ENCODE measurements around the gene NT5C. TPM values are rescaled to one million over a fixed set of nuclear protein-coding genes. Genes with fewer than 3 reads are reported as not detected.
"Not testable (repeated sequence)": the region's sequence is repeated elsewhere in the genome, so short reads cannot be mapped to it uniquely, and the experiment has no call there.

NT5C gene
- total RNA-seq, 2 experiments from 2014 or later, result 14.1 to 16.1 TPM

DNA sequence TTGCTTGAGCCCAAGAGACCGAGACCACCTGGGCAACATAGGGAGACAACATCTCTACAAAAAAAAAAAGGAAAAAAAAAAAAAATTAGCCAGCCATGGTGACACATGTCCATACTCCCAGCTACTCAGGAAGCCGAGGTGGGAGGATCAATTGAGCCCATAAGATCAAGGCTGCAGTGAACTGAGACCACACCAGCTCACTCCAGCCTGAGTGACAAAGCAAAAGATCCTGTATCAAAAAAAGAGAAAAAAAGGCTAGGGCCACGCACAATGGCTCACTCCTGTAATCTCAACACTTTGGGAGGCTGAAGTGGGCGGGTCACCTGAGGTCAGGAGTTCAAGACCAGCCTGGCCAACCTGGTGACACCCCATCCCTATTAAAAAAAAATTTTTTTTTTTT is 37.5 kb upstream of the NT5C start:
- ATAC-seq (ENCODE audit: poor library complexity) (no peak), DNase-seq (no peak)
- TF ChIP-seq, protein P1, sequence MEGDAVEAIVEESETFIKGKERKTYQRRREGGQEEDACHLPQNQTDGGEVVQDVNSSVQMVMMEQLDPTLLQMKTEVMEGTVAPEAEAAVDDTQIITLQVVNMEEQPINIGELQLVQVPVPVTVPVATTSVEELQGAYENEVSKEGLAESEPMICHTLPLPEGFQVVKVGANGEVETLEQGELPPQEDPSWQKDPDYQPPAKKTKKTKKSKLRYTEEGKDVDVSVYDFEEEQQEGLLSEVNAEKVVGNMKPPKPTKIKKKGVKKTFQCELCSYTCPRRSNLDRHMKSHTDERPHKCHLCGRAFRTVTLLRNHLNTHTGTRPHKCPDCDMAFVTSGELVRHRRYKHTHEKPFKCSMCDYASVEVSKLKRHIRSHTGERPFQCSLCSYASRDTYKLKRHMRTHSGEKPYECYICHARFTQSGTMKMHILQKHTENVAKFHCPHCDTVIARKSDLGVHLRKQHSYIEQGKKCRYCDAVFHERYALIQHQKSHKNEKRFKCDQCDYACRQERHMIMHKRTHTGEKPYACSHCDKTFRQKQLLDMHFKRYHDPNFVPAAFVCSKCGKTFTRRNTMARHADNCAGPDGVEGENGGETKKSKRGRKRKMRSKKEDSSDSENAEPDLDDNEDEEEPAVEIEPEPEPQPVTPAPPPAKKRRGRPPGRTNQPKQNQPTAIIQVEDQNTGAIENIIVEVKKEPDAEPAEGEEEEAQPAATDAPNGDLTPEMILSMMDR (IDR thresholded peaks at IDR 0.05), result no peak
- no peak overlapping the region for H3K4me3 ChIP-seq (ENCODE audit: low read length)
- Mint-ChIP-seq H3K36me3 (ENCODE audit: low read depth) (peaks cover 56% of the 10 kb centered on the region), H3K27ac (no peak overlapping the region), H3K4me1 (ENCODE audit: low read depth) (peaks cover 13% of the 10 kb centered on the region), H3K27me3 (no peaks in the 10 kb centered on the region), H3K9me3 (no peaks in the 10 kb centered on the region), H3K4me3 (no peak overlapping the region)
- CTCF ChIA-PET, result interaction anchor here (1.2 kb wide), 1 partner anchor 55 kb away, joined by 3 read pairs; no protein-coding TSS in a partner anchor
- POLR2A ChIA-PET, result no interaction called here
- peaks cover 14% of the 10 kb centered on the region for H3K4me1 ChIP-seq (ENCODE audit: insufficient read depth, low read length)
- H3K27ac ChIP-seq (ENCODE audit: low read depth in 1 of 2, low read length in 2 of 2), result no peak overlapping the region
- no peaks in the 10 kb centered on the region for H3K27me3 ChIP-seq (ENCODE audit: control insufficient read depth in 1 of 2, insufficient read depth in 2 of 2, low read length in 2 of 2)
- peaks cover 48% of the 10 kb centered on the region for H3K36me3 ChIP-seq (ENCODE audit: insufficient read depth, low read length)
- intact Hi-C loops (cut with DNase I, micrococcal nuclease), result no loop called here
- no peaks in the 10 kb centered on the region for H3K9me3 ChIP-seq (ENCODE audit: control insufficient read depth in 1 of 2, insufficient read depth in 1 of 2, low read length in 2 of 2)

DNA sequence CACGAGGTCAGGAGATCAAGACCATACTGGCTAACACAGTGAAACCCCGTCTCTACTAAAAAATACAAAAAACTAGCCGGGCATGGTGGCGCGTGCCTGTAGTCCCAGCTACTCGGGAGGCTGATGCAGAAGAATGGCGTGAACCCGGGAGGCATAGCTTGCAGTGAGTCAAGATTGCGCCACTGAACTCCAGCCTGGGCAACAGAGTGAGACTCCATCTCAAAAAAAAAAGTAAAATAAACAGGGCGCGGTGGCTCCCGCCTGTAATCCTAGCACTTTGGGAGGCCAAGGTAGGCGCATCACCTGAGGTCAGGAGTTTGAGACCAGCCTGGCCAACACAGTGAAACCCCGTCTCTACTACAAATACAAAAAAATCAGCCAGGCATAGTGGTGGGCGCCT is 33.1 kb upstream of the NT5C start:
- H3K4me1 ChIP-seq (ENCODE audit: insufficient read depth, low read length); intact Hi-C loops (cut with DNase I, micrococcal nuclease); H3K4me1 Mint-ChIP-seq (ENCODE audit: low read depth); H3K4me3 Mint-ChIP-seq; H3K9me3 Mint-ChIP-seq; H3K27ac ChIP-seq (ENCODE audit: low read depth in 1 of 2, low read length in 2 of 2); H3K27me3 Mint-ChIP-seq; H3K27ac Mint-ChIP-seq; H3K9me3 ChIP-seq (ENCODE audit: control insufficient read depth in 1 of 2, insufficient read depth in 1 of 2, low read length in 2 of 2); H3K4me3 ChIP-seq (ENCODE audit: low read length); H3K27me3 ChIP-seq (ENCODE audit: control insufficient read depth in 1 of 2, insufficient read depth in 2 of 2, low read length in 2 of 2); DNase-seq; ATAC-seq (ENCODE audit: poor library complexity): not testable (repeated sequence)
- ChIA-PET POLR2A (interaction anchor here (1.3 kb wide), 1 partner anchor 10 kb away, joined by 5 read pairs; the partner anchor contains the start of gene JPT1), CTCF (interaction anchor here (0.7 to 1.4 kb wide), 3 partner anchors 34 to 88 kb away, joined by 3 to 7 read pairs (median 3); partner anchors contain the start of gene NT5C)
- peaks cover 33% of the 10 kb centered on the region for H3K36me3 Mint-ChIP-seq (ENCODE audit: low read depth)
- peaks cover 24% of the 10 kb centered on the region for H3K36me3 ChIP-seq (ENCODE audit: insufficient read depth, low read length)

DNA sequence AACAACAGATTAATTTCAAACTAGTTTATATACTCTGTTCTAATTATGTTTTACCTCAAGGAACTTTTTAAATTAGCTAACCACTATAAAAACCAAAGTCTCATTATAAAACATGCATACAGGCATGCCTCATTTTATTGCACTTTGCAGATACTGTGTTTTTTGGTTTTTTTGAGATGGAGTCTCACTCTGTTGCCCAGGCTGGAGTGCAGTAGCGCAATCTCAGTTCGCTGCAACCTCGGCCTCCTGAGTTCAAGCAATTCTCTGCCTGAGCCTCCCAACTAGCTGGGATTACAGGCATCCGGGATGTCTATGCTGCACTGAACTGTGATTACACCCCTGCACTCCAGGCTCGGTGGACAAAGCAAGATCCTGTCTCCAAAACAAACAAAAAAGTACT is 31.5 kb upstream of the NT5C start:
- TF ChIP-seq, protein P1 (IDR thresholded peaks at IDR 0.05), result no peak
- intact Hi-C loops (cut with DNase I, micrococcal nuclease), result no loop called here
- Mint-ChIP-seq H3K4me3 (no peak overlapping the region), H3K27ac (no peak overlapping the region), H3K36me3 (ENCODE audit: low read depth) (peaks cover 30% of the 10 kb centered on the region), H3K9me3 (no peaks in the 10 kb centered on the region), H3K4me1 (ENCODE audit: low read depth) (no peaks in the 10 kb centered on the region), H3K27me3 (no peaks in the 10 kb centered on the region)
- POLR2A ChIA-PET, result interaction anchor here (0.6 to 0.8 kb wide), 2 partner anchors 8 to 30 kb away, joined by 3 read pairs; partner anchors contain the start of gene JPT1
- H3K27ac ChIP-seq (ENCODE audit: low read depth in 1 of 2, low read length in 2 of 2), result no peak overlapping the region
- CTCF ChIA-PET, result no interaction called here
- no peak overlapping the region for H3K4me3 ChIP-seq (ENCODE audit: low read length)
- no peak for DNase-seq
- H3K4me1 ChIP-seq (ENCODE audit: insufficient read depth, low read length), result no peaks in the 10 kb centered on the region
- peaks cover 16% of the 10 kb centered on the region for H3K36me3 ChIP-seq (ENCODE audit: insufficient read depth, low read length)
- H3K27me3 ChIP-seq (ENCODE audit: control insufficient read depth in 1 of 2, insufficient read depth in 2 of 2, low read length in 2 of 2), result no peaks in the 10 kb centered on the region
- H3K9me3 ChIP-seq (ENCODE audit: control insufficient read depth in 1 of 2, insufficient read depth in 1 of 2, low read length in 2 of 2), result no peaks in the 10 kb centered on the region
- ATAC-seq (ENCODE audit: poor library complexity), result no peak

DNA sequence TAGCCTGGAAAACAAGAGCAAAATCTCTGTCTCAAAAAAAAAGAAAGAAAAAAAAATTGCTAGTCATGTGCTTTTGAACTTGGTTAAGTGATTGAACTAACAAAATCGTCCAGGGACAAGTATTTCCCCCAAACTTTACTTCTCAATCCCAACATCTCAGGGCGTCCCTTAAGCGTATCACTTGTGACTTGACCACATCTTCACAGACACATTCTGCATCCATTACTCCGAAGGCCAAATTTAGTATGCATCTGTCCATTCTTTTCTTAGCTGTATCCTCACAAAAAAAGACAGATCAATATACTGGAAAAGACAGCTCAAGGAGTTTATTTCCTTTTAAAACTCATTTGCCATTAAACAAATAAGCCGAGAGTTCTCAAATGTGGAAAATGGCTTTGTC is 28.7 kb upstream of the NT5C start:
- Histone ChIP-seq H3K36me3 (ENCODE audit: insufficient read depth, low read length) (peaks cover 3% of the 10 kb centered on the region), H3K27ac (ENCODE audit: low read depth in 1 of 2, low read length in 2 of 2) (no peak overlapping the region), H3K9me3 (ENCODE audit: control insufficient read depth in 1 of 2, insufficient read depth in 1 of 2, low read length in 2 of 2) (no peaks in the 10 kb centered on the region), H3K4me1 (ENCODE audit: insufficient read depth, low read length) (peaks cover 2% of the 10 kb centered on the region), H3K4me3 (ENCODE audit: low read length) (no peak overlapping the region), H3K27me3 (ENCODE audit: control insufficient read depth in 1 of 2, insufficient read depth in 2 of 2, low read length in 2 of 2) (no peaks in the 10 kb centered on the region)
- Mint-ChIP-seq H3K27ac (no peak overlapping the region), H3K4me3 (no peak overlapping the region), H3K36me3 (ENCODE audit: low read depth) (peaks cover 5% of the 10 kb centered on the region), H3K4me1 (ENCODE audit: low read depth) (peaks cover 2% of the 10 kb centered on the region), H3K27me3 (no peaks in the 10 kb centered on the region), H3K9me3 (no peaks in the 10 kb centered on the region)
- ATAC-seq (ENCODE audit: poor library complexity) (no peak), DNase-seq (no peak)
- ChIA-PET CTCF (interaction anchor here (0.9 kb wide), 1 partner anchor 12 kb away, joined by 3 read pairs; no protein-coding TSS in a partner anchor), POLR2A (no interaction called here)
- TF ChIP-seq, protein P1 (IDR thresholded peaks at IDR 0.05), result no peak
- intact Hi-C loops (cut with DNase I, micrococcal nuclease), result no loop called here

Measured in CD4-positive, alpha-beta T cell (primary cell).